Nephron (organoid): ENCODE results near the gene LPAR3.

Experiments used
- H3K27ac Mint-ChIP-seq, 3 experiments: 2 replicates each; pipeline ENCODE4 v1.8.0; 2020; ENCODE audit warnings: mixed read lengths in 3 of 3, mild to moderate bottlenecking in 2 of 3, moderate library complexity in 1 of 3
- H3K27me3 Mint-ChIP-seq: 2 replicates; pipeline ENCODE4 v1.8.0; 2021; ENCODE audit warnings: low read depth, mild to moderate bottlenecking, moderate library complexity, mixed read lengths
- H3K36me3 Mint-ChIP-seq: 2 replicates; pipeline ENCODE4 v1.8.0; 2020; ENCODE audit warnings: low read depth, mixed read lengths
- H3K4me1 Mint-ChIP-seq: 2 replicates; pipeline ENCODE4 v1.8.0; 2020; ENCODE audit warnings: mixed read lengths
- H3K4me3 Mint-ChIP-seq, 3 experiments: 2 replicates each; pipeline ENCODE4 v1.8.0; 2020; ENCODE audit warnings: mild to moderate bottlenecking in 3 of 3, mixed read lengths in 3 of 3, moderate library complexity in 2 of 3
- H3K9me3 Mint-ChIP-seq: 2 replicates; pipeline ENCODE4 v1.8.0; 2020; ENCODE audit warnings: mixed read lengths
- TF ChIP-seq, protein P1 (sequence below), 3 experiments: fragments of 200-600 bp; sonication (generic); IDR thresholded peaks; one replicate each; pipeline ENCODE4 v1.5.0; 2021; ENCODE audit warnings: antibody characterized with exemption in 3 of 3; ENCODE audit not compliant: unreplicated experiment in 3 of 3

The LPAR3 gene

DNA sequence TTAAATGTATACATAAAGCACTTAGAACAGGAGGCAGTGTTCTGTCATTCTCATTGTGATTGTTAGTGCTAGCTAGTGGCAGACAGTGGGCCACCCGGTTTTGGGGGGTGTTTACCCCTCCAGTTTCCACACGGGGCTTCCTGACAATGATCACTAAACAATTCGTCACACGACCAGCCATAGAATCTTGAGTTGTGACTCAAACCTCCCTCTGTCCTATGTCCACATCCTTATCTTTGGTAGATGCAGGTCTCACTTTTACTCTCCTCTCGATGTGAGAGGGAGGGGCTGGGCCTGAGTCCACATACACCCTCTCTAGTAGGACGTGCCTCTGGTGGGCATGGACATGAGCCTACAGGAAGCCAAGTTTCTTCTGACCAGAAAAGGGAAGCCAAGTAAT, 110.1 kb downstream of the LPAR3 start:
- Mint-ChIP-seq H3K27me3 (peaks cover 7% of the 10 kb centered on the region), H3K36me3 (no peaks in the 10 kb centered on the region), H3K27ac (no peak overlapping the region), H3K4me1 (no peaks in the 10 kb centered on the region), H3K4me3 (no peak overlapping the region), H3K9me3 (no peaks in the 10 kb centered on the region)
- TF ChIP-seq, protein P1, sequence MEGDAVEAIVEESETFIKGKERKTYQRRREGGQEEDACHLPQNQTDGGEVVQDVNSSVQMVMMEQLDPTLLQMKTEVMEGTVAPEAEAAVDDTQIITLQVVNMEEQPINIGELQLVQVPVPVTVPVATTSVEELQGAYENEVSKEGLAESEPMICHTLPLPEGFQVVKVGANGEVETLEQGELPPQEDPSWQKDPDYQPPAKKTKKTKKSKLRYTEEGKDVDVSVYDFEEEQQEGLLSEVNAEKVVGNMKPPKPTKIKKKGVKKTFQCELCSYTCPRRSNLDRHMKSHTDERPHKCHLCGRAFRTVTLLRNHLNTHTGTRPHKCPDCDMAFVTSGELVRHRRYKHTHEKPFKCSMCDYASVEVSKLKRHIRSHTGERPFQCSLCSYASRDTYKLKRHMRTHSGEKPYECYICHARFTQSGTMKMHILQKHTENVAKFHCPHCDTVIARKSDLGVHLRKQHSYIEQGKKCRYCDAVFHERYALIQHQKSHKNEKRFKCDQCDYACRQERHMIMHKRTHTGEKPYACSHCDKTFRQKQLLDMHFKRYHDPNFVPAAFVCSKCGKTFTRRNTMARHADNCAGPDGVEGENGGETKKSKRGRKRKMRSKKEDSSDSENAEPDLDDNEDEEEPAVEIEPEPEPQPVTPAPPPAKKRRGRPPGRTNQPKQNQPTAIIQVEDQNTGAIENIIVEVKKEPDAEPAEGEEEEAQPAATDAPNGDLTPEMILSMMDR (IDR thresholded peaks at IDR 0.05; ENCODE audit: unreplicated experiment in 3 of 3) = peak in 1 of 3 experiments; percentile 4

DNA sequence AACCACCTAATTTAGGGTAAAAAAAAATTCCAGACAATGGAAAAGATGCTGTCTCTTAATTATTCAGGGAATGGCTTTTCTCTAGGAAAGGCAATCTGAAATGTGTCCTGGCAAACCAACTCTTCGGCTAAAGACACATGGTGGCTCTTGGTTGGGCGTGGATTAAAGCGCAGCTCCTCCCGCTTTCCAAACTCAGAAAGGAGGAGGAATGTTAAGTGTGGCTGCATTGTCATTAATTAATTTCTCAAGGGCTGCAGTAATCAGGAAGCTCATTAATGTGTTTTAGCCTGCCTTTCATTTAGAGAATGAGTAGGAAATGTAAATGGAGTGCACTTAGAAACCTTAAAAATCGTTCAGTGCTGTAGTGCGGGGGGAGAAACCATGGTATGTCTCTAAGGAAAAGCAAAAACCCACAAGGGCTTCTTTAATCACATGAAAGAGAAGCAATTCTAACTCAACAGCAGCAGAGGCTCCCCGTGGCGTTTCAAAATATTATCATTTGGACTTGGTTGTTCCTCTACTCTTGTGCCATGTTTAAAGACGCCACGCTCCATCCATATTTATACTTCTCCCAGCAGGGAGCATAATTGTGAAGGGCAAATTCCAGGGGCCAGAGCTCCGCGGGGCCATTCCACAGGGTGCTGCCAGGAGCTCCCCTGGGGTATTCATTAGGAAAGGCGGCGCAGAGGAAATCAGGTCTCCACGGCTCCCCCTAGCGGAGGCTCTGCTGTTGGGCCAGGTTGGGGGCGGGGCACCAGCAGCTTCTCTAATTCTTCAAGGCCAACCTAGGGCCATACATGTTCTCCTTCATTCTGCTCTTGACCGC, 110.8 kb downstream of the LPAR3 start:
- no peaks in the 10 kb centered on the region for H3K9me3 Mint-ChIP-seq
- no peak overlapping the region for H3K27ac Mint-ChIP-seq
- H3K4me3 Mint-ChIP-seq = no peak overlapping the region
- H3K36me3 Mint-ChIP-seq = no peaks in the 10 kb centered on the region
- H3K27me3 Mint-ChIP-seq = peaks cover 7% of the 10 kb centered on the region
- no peaks in the 10 kb centered on the region for H3K4me1 Mint-ChIP-seq
- TF ChIP-seq, protein P1 (IDR thresholded peaks at IDR 0.05; ENCODE audit: unreplicated experiment in 3 of 3) = peak in 2 of 3 experiments; percentile 44 to 56

DNA sequence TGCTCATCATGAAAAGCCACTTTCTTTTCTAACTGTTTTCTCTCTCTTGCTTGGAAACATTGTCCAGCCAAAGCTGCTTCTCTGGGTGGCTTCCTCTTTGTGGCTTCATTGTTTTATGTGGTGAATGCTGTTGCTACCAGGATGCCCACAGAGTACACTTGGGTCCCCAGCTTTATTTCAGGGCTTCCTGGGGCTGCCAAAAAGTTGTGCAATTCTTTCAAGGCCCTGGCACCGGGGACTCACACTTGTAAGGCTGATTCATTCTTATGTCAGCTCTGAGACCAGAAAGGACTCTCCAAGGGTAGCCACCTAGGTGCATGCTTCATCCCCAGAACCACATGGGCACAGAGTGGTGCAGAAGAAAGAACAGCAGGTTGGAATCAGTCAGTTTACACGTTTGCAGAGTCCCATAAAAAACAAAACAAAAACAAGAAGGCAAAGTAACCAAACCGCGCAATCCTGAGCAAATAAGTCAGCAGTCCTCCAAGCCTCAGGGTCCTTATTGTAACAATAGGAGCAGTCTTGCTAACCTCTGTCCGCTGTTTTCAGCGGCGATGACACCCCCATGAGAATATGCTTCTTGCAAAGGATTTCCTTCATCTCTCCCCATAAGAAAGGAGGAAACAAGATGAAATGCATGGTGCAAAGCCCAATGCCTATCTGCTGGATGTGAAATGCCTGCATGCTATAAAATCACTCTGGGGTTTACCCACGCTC, 112.8 kb downstream of the LPAR3 start:
- Mint-ChIP-seq H3K4me1 (no peaks in the 10 kb centered on the region), H3K4me3 (no peak overlapping the region), H3K9me3 (no peaks in the 10 kb centered on the region), H3K27ac (no peak overlapping the region), H3K27me3 (peaks cover 7% of the 10 kb centered on the region), H3K36me3 (no peaks in the 10 kb centered on the region)
- TF ChIP-seq, protein P1 (IDR thresholded peaks at IDR 0.05; ENCODE audit: unreplicated experiment in 3 of 3) = no peak

DNA sequence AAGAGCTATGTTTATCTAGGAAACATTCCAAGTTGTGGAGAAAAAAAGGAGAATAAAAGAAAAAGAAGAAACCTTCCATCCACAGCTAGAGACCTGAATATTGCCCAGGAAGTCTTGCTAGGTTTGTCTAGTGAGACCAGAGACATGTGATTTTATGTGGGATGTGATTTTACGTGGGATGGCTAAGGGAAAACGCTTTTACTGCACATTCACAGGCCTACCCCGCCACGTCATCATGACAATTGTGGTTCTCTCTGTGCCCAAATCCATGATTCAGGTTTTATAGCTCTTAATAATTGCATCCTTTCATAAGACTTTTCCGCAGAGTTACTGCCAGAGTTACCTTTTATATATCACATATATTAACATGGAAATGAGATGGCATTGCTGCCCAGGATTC, 116.4 kb downstream of the LPAR3 start:
- H3K4me1 Mint-ChIP-seq = peaks cover 12% of the 10 kb centered on the region
- peaks cover 7% of the 10 kb centered on the region for H3K27me3 Mint-ChIP-seq
- no peaks in the 10 kb centered on the region for H3K9me3 Mint-ChIP-seq
- no peak overlapping the region for H3K4me3 Mint-ChIP-seq
- H3K36me3 Mint-ChIP-seq = no peaks in the 10 kb centered on the region
- TF ChIP-seq, protein P1 (IDR thresholded peaks at IDR 0.05; ENCODE audit: unreplicated experiment in 3 of 3) = no peak
- H3K27ac Mint-ChIP-seq = no peak overlapping the region

DNA sequence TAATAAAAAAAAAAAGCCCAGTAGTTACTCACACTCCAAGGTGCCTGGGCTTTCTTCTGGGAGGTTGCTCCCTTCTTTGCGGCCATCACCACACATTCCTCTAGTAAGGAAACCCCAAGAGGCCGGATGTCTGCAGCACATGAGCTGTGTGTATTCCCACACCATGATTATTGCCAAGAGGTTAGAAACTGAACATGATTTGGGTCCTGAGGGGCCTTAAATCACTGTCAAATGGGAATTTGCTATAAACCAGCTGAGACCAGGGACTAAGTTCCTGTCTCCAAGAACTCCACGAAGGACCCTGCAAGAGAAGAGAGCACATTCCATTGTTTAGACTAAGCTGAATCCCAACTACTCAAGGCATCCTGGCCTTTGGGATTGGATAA, 117.5 kb downstream of the LPAR3 start:
- Mint-ChIP-seq H3K36me3 (no peaks in the 10 kb centered on the region), H3K4me1 (peaks cover 12% of the 10 kb centered on the region), H3K4me3 (no peak overlapping the region), H3K9me3 (no peaks in the 10 kb centered on the region), H3K27me3 (peaks cover 1% of the 10 kb centered on the region), H3K27ac (no peak overlapping the region)
- TF ChIP-seq, protein P1 (IDR thresholded peaks at IDR 0.05; ENCODE audit: unreplicated experiment in 3 of 3) = no peak
